HEK293 (cell line): ENCODE measurements around the gene IGSF21.

ENCODE experiments used
- CTCF ChIP-seq: fragments of 450-650 bp; formaldehyde crosslinking; IDR thresholded peaks from 2 replicates; pipeline ENCODE4 v1.5.1; 2016; ENCODE audit warnings: missing biosample characterization, missing genetic modification characterization
- KLF1 ChIP-seq: fragments of 450-650 bp; formaldehyde crosslinking; IDR thresholded peaks from 2 replicates; pipeline ENCODE4 v1.5.1; 2016; ENCODE audit warnings: missing biosample characterization, missing genetic modification characterization
- PATZ1 ChIP-seq: fragments of 450-650 bp; formaldehyde crosslinking; IDR thresholded peaks from 2 replicates; pipeline ENCODE4 v1.5.1; 2016; ENCODE audit warnings: missing biosample characterization, missing genetic modification characterization
- REST ChIP-seq: fragments of 450-650 bp; formaldehyde crosslinking; IDR thresholded peaks from 2 replicates; pipeline ENCODE4 v1.5.1; 2016; ENCODE audit warnings: missing biosample characterization, missing genetic modification characterization
- TCF7L2 ChIP-seq: IDR thresholded peaks from 2 replicates; pipeline ENCODE4 v1.6.1; 2011; ENCODE audit warnings: low read depth, mild to moderate bottlenecking, inconsistent platforms, low read length, moderate library complexity, borderline replicate concordance
- ZNF223 ChIP-seq: fragments of 450-650 bp; formaldehyde crosslinking; IDR thresholded peaks from 2 replicates; pipeline ENCODE4 v1.5.1; 2016; ENCODE audit warnings: missing biosample characterization, missing genetic modification characterization
- ZNF274 ChIP-seq, 2 experiments: fragments of 200-500 bp in 1 of 2; fragments of 450-650 bp in 1 of 2; sonication (Bioruptor generic) in 1 of 2; formaldehyde crosslinking in 1 of 2; IDR thresholded peaks; 2 replicates each; pipeline versions ENCODE4 v1.5.1 to v1.6.1; 2014 to 2016; ENCODE audit warnings: borderline replicate concordance in 1 of 2, inconsistent platforms in 1 of 2, low read length in 1 of 2, missing biosample characterization in 1 of 2, missing genetic modification characterization in 1 of 2
- ZNF335 ChIP-seq: fragments of 450-650 bp; formaldehyde crosslinking; conservative IDR thresholded peaks from 2 replicates; pipeline ENCODE4 v1.5.1; 2016; ENCODE audit warnings: missing biosample characterization, missing genetic modification characterization
- ZNF501 ChIP-seq: fragments of 450-650 bp; formaldehyde crosslinking; IDR thresholded peaks from 2 replicates; pipeline ENCODE4 v1.5.1; 2016; ENCODE audit warnings: missing biosample characterization, missing genetic modification characterization
- ZNF701 ChIP-seq: fragments of 450-650 bp; formaldehyde crosslinking; IDR thresholded peaks from 2 replicates; pipeline ENCODE4 v1.5.1; 2016; ENCODE audit warnings: missing biosample characterization, missing genetic modification characterization
- ZNF707 ChIP-seq: fragments of 450-650 bp; formaldehyde crosslinking; IDR thresholded peaks from 2 replicates; pipeline ENCODE4 v1.5.1; 2016; ENCODE audit warnings: missing biosample characterization, missing genetic modification characterization
- ZNF837 ChIP-seq: fragments of 450-650 bp; formaldehyde crosslinking; IDR thresholded peaks from 2 replicates; pipeline ENCODE4 v1.5.1; 2016; ENCODE audit warnings: missing biosample characterization, missing genetic modification characterization

DNA sequence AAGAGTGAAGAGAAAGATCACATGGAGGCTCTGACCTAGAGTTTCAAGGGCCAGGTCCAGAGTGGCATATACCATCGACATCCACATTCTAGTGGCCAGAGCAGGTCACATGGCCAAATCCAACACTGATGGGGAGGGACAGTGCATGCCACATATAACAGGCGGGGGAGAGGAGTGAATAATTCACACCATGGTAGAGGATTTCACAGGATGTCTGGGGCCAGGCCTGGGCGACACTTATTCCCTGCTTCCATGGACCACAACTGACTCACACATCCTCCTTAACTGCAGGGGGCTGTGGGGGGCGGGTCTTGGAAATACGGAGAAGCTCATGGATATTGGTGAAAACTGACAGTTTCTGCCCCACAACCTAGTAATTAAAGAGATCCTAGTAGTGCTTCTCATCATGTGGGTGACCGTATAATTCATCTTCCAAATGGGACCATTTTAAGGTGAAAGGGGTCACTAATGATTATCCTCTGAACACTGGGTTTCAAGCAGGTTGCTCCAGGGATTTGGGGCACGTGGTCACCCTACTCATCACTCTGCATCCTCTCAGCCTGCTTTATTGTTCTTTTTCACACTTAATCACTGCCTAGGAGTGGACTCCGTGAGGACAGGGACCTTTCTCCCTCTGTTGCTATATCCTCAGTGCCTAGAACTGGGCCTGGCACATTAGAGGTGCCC lies 44.0 kb downstream of the IGSF21 start:
- TF ChIP-seq ZNF701 (tag by site-specific recombination) (no peak), ZNF223 (tag by site-specific recombination) (no peak), CTCF (tag by site-specific recombination) (no peak), TCF7L2 (no peak), ZNF501 (tag by site-specific recombination) (no peak), PATZ1 (tag by site-specific recombination) (no peak), ZNF837 (tag by site-specific recombination) (no peak), REST (tag by site-specific recombination) (no peak), KLF1 (no peak), ZNF335 (tag by site-specific recombination) (no peak), ZNF707 (tag by site-specific recombination) (no peak), ZNF274 (IDR thresholded peaks at IDR 0.05; ENCODE audit: low read length) (no peak), ZNF274 (tag by site-specific recombination; IDR thresholded peaks at IDR 0.05; ENCODE audit: borderline replicate concordance) (no peak)
